GM21723 (cell line): ENCODE measurements around the gene TTC39A.
"Not testable (repeated sequence)": the region's sequence is repeated elsewhere in the genome, so short reads cannot be mapped to it uniquely, and the experiment has no call there.

Experiments
- ATAC-seq: cut with Tn5 transposase; IDR thresholded peaks from one replicate; pipeline ENCODE4 v1.9.1; 2021; ENCODE audit warnings: mild to moderate bottlenecking, moderate library complexity; ENCODE audit not compliant: unreplicated experiment

Gene TTC39A

GRCh38 chr1:51272916-51273315, 57.4 kb downstream of the TTC39A start:
- no peak for ATAC-seq

- ATAC-seq: no peak
These were observed 59.6 kb downstream of the TTC39A start for GRCh38 chr1:51270751-51271150.

GRCh38 chr1:51268634-51269033, 61.7 kb downstream of the TTC39A start:
- ATAC-seq: peak; percentile 33

GRCh38 chr1:51266791-51267190, 63.6 kb downstream of the TTC39A start:
- ATAC-seq: no peak

- ATAC-seq: no peak
These were observed 64.2 kb downstream of the TTC39A start for GRCh38 chr1:51266181-51266580.

- no peak for ATAC-seq
These were observed 64.7 kb downstream of the TTC39A start for GRCh38 chr1:51265618-51266017.

- no peak for ATAC-seq
These were observed 65.9 kb downstream of the TTC39A start for GRCh38 chr1:51264451-51264850.

GRCh38 chr1:51263147-51263877, 67.0 kb downstream of the TTC39A start:
- no peak for ATAC-seq

- no peak for ATAC-seq
These were observed 75.0 kb downstream of the TTC39A start for GRCh38 chr1:51255331-51255730.

GRCh38 chr1:51253691-51254090, 76.7 kb downstream of the TTC39A start:
- no peak for ATAC-seq

GRCh38 chr1:51252366-51252765, 78.0 kb downstream of the TTC39A start:
- ATAC-seq: no peak

- not testable (repeated sequence) for ATAC-seq
These were observed 79.2 kb downstream of the TTC39A start for GRCh38 chr1:51251165-51251564.

GRCh38 chr1:51250729-51251128, 79.6 kb downstream of the TTC39A start:
- ATAC-seq: not testable (repeated sequence)

- ATAC-seq: no peak
These were observed 80.9 kb downstream of the TTC39A start for GRCh38 chr1:51249445-51249844.

GRCh38 chr1:51247499-51247898, 82.9 kb downstream of the TTC39A start:
- no peak for ATAC-seq

- ATAC-seq: peak; percentile 88
These were observed 83.3 kb downstream of the TTC39A start for GRCh38 chr1:51247022-51247421.

GRCh38 chr1:51242546-51242945, 87.8 kb downstream of the TTC39A start:
- no peak for ATAC-seq

GRCh38 chr1:51241119-51241518, 89.2 kb downstream of the TTC39A start:
- no peak for ATAC-seq

GRCh38 chr1:51240084-51240483, 90.3 kb downstream of the TTC39A start:
- no peak for ATAC-seq

GRCh38 chr1:51238034-51238403, 92.3 kb downstream of the TTC39A start:
- ATAC-seq: no peak

- ATAC-seq: no peak
These were observed 92.9 kb downstream of the TTC39A start for GRCh38 chr1:51237351-51238033.
